Measurements from ENCODE around the gene RXRB.

RXRB gene

DNA sequence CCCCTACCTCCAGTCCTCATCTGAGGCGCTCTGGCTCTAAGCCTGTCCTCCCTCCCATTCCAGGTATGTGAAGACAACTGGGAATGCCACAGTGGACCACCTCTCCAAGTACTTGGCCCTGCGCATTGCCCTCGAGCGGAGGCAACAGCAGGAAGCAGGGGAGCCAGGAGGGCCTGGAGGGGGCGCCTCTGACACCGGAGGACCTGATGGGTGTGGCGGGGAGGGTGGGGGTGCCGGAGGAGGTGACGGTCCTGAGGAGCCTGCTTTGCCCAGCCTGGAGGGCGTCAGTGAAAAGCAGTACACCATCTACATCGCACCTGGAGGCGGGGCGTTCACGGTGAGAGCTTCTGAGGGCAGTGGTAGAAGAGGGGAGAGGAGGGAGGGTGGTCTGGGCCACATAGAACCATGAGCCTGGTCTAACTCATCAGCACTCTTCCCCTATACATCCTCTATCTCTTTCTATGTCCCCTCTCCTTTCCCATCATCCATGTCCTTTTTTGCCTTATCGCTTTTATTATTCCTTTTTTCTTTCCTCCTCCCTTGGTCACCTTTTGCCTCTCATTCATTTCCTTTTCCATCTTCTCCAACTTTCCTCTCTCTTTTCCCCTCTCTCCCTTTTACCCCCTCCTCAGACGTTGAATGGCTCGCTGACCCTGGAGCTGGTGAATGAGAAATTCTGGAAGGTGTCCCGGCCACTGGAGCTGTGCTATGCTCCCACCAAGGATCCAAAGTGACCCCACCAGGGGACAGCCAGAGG, 11.4 kb upstream of the RXRB start:
- DNase-seq = no peak

DNA sequence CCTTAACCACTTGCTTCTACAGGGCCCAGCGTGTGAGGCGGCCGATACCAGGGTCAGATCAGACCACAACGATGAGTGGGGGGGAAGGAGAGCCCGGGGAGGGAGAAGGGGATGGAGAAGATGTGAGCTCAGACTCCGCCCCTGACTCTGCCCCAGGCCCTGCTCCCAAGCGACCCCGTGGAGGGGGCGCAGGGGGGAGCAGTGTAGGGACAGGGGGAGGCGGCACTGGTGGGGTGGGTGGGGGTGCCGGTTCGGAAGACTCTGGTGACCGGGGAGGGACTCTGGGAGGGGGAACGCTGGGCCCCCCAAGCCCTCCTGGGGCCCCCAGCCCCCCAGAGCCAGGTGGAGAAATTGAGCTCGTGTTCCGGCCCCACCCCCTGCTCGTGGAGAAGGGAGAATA, 10.7 kb upstream of the RXRB start:
- DNase-seq = no peak

DNA sequence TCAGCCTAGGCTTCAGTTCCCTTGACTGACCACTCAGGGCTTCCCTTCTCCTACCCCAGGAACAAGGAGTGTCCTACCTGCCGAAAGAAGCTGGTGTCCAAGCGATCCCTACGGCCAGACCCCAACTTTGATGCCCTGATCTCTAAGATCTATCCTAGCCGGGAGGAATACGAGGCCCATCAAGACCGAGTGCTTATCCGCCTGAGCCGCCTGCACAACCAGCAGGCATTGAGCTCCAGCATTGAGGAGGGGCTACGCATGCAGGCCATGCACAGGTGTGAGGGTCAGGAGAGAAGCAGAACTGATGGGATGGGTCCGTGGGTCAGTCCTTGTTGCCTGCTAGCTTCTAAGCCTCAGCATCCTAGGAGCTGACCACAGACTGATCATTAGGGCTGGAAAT, 9.4 kb upstream of the RXRB start:
- no peak for DNase-seq

DNA sequence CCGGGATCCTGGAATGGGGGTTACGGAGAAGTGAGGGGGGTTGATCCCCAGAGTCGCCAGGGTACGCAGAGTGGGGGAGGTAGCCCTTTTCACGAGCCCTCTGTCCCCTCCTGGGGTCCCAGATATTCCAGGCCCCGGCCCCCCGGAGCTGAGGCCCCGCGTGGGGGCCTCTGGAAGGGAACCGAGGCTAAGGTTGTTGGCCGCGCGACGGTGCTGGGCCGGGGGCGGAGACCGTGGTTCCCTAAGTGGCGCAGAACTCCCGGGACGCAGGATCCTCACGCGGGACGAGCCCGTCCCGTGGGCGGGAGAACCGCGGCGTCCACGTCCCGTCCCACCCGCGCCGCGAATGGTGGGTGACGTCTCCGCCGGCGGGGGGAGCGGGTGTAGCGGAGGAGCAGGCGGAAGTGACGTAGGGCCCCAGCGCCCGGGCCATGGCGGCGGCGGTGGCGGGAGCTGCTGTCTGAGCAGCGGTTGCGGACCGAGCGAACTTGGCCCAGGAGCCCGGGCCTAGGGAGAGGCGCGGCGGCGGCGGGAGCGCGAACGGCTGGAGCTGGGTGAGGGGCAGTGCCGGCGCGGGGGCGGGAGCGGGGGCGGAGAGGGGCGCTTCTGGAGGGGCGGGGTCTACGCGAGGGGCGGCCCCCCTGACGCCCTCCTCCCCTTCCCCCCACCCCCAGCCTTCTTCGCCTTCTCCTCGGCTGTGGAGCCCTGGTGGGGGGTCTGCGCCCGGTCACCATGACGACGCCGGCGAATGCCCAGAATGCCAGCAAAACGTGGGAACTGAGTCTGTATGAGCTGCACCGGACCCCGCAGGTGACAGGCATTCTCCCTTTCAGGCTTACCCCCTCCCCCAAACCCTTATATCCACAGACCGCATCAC, 7.9 kb upstream of the RXRB start, which contains the start of gene RING1:
Gene RING1, plus strand, starts transcription at position 410 of the 877 bp plus-strand sequence. Its CDS starts 323 bp downstream, at position 733.
- peak; percentile 84 for DNase-seq

DNA sequence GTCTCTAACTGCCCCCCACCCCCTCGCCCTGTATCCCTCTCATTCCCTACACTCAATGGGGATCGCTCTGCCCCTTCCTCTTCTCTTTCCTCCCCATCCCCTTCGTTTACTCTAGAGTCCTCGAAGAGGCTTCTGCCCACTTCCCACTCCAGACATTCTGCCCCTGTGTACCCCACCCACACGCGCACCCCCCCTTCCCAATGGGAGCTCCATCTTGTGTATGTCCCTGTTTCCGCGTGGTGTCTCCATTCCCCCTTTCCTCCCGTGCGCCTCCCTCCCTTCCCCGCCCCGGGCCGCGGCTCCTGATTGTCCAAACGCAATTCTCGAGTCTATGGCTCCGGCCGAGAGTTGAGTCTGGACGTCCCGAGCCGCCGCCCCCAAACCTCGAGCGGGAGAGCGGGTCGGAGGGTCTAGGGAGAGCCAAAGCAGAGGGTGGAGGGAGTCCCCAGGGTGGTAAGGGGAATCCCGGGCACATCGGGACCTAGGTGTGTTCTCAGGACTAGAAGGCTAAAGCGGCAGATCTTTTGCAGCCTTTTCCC, 7.2 kb upstream of the RXRB start:
- DNase-seq = no peak

DNA sequence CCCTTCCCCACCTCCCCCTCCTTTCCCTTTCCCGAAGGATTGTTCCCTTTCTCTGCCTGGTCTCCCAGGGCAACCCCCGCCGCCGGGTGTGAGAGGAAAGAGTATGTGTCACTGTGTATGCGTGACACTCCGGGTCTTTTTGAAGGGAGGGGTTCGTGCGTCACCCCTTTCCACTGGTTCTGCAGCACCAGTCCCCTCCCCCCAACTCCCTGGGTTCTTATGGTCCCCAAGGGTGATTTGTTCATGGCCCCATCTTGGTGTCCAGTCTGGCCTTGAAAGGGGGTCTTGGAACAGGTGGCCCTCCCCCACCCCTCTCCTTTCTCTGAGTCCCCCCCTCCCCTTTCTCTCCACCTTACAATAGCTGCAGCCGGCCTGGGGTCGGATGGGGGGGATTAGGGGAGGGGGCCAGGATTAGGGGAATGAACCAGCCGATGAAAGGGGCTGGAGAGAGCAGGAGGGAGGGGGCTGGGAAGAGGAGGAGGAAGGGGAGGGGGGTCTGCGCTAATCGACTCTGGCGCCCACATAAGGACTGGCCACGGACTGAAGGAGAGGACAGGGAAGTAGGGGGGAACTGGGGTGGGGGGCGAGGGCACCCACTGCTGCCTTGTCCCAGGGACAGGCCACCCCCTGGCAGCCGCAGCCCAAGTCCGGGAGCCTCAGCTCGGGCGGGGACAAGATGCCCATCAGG, 6.5 kb upstream of the RXRB start:
- DNase-seq = peak; percentile 4

DNA sequence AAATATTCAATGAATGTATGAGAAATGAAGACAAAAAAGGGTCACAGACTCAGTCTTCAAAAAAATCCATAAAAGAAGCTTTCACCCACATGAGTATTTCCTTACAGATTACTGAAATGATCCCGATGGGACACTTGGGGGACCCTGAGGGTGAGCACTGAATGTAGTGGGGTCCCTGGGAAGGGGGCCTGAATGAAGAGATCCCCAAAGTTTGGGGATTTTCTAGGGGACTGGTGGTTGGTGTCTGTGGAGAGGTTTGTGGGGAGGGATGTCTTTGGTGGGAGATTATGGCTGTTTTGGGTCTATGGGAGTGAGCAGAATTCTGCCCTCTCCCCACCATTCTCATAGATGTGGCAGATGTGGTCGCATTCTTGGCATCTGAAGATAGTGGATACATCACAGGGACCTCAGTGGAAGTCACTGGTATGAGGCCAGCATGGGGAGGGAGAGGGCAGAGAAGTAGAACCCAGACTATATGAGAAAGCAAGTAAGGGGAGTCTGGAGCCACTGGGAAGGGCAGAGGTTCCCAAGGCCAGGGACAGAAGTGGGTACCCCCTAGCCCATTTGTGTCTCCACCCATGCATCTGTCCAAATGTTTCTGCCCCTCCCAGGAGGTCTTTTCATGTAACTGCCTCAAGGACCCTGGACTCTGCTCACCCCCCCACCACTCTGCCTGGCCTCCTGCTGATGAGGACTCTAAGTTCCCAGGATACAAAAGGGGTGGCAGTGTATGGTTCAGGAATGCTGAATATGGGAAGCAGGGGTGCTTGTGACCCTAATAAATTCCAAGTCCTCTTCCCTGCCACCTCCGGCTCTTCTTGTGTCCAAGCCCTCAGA, 5.8 kb upstream of the RXRB start:
- no peak for DNase-seq

DNA sequence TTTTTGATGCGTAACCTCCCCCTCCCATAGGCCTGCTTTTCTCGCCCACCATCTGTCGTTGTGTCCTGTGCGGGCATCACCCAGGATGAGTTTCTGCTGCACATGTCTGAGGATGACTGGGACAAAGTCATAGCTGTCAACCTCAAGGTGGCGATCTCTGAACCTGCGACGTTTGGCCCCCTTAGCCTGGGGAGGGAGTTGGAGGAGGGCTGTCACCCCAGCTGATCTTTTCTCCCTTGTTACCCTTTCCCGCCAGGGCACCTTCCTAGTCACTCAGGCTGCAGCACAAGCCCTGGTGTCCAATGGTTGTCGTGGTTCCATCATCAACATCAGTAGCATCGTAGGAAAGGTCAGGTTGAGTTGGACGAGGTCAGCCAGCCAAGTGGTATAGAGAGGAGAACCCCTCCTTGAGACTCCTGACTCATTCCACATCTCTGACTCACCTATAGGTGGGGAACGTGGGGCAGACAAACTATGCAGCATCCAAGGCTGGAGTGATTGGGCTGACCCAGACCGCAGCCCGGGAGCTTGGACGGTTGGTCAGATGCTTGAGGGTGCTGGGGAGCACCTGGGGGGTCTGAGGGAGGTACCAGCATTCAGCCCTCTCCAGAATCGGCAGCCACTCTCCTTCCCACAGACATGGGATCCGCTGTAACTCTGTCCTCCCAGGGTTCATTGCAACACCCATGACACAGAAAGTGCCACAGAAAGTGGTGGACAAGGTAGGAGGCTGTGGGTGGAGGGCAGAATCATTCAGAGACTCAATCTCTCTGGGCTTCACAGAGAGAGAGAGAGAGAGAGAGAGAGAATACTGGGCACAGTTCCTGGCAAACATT, 4.9 kb upstream of the RXRB start:
- DNase-seq = no peak

DNA sequence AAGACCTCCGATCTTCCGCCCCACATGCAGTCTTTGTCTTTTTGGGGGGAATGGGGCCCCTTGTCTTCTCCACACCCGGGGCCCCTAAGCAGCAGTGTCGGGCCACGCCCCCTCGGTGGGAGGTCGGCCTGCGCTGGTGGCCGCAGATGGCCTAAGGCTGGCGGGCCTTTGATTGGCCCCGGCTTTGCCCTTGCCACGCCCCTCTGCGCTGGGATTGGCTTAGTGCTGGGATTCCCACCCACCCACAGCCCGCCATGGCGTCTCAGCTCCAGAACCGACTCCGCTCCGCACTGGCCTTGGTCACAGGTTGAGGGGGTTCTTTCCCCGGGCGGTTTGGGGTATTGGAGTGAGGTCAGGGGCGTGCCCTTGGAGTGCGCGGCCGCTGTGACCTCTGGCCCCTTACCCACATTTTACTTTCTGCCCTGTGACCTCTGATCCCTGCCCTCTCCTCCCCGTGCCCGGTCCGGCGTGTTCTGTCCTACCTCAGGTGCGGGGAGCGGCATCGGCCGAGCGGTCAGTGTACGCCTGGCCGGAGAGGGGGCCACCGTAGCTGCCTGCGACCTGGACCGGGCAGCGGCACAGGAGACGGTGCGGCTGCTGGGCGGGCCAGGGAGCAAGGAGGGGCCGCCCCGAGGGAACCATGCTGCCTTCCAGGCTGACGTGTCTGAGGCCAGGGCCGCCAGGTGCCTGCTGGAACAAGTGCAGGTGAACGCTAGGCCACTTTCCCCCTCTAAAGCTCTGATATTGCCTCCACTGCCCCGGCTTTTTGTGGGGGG, 4.1 kb upstream of the RXRB start, which contains the start of gene HSD17B8:
Gene HSD17B8, plus strand, starts transcription at position 241 of the 776 bp plus-strand sequence. Its CDS starts 14 bp downstream, at position 255.
- peak; percentile 91 for DNase-seq

DNA sequence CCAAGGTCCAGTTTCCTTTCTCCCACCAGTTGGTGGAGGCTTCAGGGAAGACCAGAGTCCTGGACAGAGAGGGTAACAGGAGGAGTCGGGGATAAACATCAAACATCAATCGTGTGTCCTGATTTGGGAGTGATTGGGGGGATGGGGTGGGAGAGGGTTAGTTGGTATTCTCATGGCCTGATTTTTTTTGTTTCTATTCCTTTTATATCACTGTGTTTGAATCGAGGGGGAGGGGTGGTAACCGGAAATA, 3.6 kb upstream of the RXRB start:
- no peak for DNase-seq

DNA sequence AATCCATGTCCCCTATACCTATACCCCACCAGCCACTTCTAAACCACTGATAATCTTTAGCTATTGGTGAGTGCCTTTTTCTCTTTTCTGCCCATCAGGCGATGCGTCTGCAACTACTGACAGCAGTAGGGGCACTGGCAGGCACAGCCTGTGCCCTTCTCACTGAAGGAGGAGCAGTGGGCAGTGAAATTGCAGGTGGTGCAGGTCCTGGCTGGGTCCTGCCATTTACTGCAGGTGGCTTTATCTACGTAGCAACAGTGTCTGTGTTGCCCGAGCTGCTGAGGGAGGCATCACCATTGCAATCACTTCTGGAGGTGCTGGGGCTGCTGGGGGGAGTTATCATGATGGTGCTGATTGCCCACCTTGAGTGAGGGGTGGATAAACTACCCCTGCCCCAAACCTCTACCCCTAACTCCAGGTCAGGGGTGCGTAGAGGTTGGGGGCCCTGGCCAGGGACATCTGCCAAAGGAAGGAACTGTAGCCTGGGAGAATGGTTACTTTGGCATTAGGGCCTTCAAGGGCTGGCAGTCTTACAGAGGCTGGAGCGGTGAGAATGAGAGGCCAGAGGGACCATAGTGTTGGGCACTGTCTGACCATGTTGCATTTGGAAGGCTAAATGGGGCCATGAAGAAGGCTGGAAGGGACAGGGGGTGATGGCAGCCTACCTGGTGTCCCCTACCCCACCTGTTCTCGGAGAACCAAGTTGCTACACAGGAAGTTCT, 3.1 kb upstream of the RXRB start:
- no peak for DNase-seq

DNA sequence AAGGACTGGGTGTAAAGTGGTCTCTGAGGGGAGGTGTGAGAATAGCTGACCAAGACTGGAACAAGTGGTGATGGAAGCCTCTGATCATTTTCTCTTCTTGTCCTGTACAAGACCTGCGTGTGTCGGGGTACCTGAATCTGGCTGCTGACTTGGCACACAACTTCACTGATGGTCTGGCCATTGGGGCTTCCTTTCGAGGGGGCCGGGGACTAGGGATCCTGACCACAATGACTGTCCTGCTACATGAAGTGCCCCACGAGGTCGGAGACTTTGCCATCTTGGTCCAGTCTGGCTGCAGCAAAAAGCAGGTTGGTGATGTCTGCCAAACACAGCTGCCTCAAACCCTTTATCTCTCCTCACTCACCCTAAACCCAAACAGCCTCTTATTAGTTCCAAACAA, 2.3 kb upstream of the RXRB start:
- no peak for DNase-seq

DNA sequence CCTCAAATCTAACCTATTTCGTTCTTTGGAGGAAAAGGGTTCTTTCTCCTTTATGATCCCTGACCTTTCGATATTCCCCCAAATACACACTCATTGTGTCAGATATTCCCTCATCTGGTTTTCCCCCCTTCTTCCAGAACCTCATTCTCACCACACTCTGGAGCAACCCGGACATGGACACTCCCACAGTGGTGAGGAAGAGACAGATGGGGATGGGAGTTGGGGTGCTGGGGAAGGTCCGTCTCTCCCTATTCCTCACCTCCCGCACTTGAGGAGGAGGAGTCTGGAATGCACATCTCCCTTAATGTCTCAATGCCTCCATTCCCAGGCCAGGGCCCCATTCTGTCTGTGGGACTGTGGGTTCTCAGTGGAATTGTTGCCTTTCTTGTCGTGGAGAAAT, 1.5 kb upstream of the RXRB start:
- no peak for DNase-seq

DNA sequence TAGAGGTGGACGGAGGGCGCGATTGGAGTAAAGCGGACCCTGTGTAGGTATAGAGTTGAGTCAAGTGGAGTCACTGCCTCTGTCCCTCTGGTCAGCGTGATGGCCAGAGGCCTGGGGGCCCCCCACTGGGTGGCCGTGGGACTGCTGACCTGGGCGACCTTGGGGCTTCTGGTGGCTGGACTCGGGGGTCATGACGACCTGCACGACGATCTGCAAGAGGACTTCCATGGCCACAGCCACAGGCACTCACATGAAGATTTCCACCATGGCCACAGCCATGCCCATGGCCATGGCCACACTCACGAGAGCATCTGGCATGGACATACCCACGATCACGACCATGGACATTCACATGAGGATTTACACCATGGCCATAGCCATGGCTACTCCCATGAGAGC, 681 bp upstream of the RXRB start:
- DNase-seq = no peak

DNA sequence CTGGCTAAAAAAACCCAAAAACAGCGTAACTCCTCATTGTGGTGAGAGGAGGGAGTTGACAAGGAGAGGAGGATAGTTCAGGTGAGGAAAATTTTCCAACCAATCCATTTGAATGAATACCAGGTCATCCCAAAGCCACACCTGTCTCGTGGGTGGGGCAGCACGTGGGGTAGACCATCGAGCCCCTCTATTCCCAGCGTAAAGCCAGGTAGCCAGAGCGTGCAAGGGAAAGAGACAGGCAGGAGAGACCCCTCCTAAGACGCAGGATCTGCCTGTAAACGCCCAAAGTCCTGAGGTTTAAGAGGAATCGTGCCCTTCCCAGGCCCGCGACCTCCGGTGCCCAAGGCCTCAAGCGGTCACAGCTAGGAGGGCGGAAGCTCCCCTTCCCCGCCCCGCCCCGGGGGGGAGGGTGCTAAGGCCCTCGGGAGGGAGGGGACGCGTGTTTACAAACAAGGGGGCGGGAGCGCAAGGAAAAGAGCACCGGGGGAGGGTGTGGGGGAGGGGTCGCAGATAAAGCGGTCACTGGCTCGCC, 712 bp downstream of the RXRB start:
- peak; percentile 69 for DNase-seq

DNA sequence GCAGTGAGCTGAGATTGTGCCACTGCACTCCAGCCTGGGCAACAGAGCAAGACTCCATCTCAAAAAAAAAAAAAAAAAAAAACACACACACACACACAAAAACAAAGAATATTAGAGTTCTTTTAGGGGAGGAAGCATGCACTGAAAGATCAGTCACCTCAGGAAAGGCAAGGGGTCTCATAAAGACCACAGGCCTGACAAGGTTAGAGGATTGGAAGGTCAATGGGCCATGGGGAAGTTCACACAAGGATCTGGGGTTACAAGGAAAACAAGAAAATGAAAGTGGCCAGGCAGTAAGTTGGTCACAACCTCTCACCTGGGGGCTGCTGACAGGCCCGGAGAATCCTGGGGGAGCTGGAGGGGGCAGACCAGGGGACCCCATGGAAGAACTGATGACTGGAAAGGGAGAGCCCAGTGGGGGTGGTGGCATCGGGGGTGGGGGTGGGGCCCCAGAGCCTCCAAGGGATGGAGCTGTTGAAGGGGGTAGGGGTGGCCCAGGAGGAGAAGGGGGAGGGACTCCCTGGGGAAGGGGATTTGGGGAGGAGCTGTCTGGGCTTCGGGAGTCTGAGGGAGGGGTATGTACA, 1.5 kb downstream of the RXRB start:
- no peak for DNase-seq

DNA sequence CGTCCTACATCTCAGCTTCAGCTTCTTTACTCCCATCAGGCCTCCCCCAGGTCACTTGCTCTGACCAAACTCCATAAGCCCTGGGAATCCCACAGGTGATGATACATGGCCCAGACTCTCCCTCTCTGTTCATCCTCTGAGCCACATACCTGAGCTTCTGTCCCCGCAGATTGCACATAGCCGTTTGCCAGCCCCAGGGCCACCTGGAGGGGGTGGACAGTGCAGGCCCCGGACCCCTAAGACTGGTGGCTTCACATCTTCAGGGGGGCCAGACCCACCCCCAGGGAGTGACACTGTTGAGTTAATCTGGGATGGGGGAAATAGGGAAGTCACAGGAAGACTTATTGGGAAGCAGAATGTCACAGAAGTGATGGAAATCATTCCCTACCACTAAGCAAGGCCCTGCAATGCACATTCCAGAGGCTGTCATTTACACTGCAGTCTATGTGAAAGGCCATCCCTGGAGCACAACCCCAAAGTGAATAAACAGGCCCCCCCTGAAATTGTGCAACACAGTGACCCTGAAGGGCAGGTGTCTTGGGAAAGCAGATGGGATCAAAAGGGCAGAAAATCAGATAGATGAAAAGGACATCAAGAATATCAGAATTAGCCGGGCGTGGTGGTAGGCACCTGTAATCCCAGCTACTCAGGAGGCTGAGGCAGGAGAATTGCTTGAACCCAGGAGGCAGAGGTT, 2.2 kb downstream of the RXRB start:
- DNase-seq = no peak

DNA sequence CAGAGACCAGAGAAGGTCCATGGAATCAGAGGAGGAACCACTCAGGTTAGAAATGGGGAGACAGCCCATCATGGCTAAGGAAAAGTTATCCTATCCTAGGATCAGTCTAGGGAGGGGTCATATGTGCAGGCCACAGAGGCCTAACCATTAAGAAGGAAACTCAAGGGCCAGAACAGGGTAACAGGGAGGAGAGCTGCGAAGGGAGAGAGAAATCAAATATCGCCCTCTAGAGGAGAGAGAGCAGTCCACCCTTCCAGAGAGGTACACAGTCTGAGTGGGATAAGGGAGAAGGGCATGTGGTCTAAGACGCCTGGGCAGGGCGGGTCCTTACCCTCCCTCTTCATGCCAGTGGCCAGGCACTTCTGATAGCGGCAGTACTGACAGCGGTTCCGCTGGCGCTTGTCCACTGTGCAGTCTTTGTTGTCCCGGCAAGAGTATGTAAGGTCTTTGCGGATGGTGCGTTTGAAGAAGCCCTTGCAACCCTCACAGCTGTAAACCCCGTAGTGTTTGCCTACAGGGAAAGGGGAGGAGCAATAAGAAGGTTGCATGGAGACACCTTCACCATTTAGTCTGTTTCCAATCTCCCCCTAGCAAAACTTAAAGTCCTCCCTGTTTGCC, 2.9 kb downstream of the RXRB start:
- peak; percentile 20 for DNase-seq
